ENCODE results near the gene HGD.

Gene HGD

DNA sequence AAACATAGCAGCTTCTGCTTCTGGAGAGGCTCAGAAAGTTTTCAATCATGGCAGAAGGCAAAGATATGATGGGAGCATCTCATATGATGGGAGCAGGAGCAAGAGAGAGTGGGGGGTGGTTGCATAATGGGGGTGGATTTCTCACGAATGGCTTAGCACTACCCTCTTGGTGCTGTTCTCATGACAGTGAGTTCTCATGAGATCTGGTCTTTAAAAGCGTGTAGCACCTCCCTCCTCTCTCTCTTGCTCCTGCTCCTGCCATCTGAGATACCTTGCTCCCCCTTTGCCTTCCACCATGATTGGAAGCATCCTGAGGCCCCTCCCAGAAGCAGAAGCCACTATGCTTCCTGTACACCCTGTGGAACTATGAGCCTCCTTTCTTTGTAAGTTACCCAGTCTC lies 22.2 kb downstream of the HGD start:
- H3K4me3 ChIP-seq (ENCODE audit: low read depth, low read length) = no peak overlapping the region
- DNase-seq (ENCODE audit: low read depth) = no peak
- TF ChIP-seq, protein P1, sequence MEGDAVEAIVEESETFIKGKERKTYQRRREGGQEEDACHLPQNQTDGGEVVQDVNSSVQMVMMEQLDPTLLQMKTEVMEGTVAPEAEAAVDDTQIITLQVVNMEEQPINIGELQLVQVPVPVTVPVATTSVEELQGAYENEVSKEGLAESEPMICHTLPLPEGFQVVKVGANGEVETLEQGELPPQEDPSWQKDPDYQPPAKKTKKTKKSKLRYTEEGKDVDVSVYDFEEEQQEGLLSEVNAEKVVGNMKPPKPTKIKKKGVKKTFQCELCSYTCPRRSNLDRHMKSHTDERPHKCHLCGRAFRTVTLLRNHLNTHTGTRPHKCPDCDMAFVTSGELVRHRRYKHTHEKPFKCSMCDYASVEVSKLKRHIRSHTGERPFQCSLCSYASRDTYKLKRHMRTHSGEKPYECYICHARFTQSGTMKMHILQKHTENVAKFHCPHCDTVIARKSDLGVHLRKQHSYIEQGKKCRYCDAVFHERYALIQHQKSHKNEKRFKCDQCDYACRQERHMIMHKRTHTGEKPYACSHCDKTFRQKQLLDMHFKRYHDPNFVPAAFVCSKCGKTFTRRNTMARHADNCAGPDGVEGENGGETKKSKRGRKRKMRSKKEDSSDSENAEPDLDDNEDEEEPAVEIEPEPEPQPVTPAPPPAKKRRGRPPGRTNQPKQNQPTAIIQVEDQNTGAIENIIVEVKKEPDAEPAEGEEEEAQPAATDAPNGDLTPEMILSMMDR (conservative IDR thresholded peaks at IDR 0.05; ENCODE audit: low read depth, low read length) = no peak

DNA sequence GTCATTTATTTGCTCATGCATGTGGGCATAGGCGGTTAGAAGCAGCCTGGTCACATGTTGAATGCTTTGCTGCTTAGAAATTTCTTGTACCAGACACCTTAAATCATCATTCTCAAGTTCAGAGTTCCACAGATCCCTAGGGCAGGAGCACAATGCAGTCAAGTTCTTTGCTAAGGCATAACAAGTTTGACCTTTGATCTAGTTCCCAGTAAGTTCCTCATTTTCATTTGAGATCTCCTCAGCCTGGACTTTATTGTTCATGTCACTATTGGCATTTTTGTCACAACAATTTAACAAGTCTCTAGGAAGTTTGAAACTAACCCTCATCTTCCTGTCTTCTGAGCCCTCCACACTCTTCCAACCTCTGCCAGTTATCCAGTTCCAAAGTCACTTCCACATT lies 22.8 kb downstream of the HGD start:
- DNase-seq (ENCODE audit: low read depth) = no peak
- TF ChIP-seq, protein P1 (conservative IDR thresholded peaks at IDR 0.05; ENCODE audit: low read depth, low read length) = no peak
- H3K4me3 ChIP-seq (ENCODE audit: low read depth, low read length) = no peak overlapping the region

DNA sequence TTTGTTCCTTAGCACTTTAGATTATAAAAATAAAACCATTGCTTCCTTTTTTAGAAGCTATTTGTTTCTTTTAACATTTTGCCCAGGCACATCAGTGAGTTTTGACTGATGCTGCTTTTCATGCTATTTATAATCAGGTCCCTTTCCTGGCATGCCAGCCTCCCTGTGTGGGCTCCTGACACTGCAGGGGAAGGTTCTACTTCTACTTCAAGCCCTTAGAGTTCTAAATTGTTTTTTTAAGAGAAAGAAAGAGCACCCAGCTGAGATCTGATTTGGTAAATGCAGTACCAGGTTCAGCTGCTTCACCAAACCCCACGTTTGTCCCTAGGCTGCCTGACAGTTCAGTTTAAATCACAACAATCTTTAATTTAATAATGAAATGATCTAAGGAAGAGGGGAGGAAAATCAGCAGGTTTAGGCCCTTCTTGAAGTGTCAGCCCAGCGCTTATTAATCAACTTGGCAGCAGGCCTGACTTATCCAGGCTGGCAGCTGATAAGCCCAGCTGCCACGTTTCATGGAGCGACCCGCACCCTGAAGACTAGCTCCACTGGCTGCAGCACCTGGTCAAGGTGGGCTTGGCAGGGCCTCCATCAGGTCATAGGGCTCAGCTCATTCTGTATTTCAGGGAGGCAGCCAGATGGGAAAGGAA lies 29.0 kb downstream of the HGD start:
- no peak overlapping the region for H3K4me3 ChIP-seq (ENCODE audit: low read depth, low read length)
- DNase-seq (ENCODE audit: low read depth) = no peak
- TF ChIP-seq, protein P1 (conservative IDR thresholded peaks at IDR 0.05; ENCODE audit: low read depth, low read length) = no peak

DNA sequence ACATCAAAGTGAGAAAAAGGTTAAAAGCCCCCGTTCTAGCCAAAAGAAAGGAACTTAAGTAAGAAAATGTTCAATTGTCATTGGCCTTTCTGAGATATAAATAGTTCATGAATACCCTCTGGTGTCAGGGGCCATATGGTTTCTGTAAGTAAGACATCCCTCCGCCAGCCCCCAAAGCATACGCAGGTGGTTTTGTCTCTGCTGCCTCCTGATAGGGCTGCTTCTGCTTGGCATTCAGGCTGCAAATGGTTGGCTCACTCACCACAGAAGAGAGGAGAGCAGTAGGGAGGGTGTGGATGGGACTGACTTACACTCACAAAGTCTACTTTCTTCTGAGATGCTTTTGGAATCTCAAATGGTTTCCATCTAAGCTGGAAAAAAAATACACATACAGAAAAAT lies 29.8 kb downstream of the HGD start:
- DNase-seq (ENCODE audit: low read depth) = no peak
- TF ChIP-seq, protein P1 (conservative IDR thresholded peaks at IDR 0.05; ENCODE audit: low read depth, low read length) = no peak
- no peak overlapping the region for H3K4me3 ChIP-seq (ENCODE audit: low read depth, low read length)

DNA sequence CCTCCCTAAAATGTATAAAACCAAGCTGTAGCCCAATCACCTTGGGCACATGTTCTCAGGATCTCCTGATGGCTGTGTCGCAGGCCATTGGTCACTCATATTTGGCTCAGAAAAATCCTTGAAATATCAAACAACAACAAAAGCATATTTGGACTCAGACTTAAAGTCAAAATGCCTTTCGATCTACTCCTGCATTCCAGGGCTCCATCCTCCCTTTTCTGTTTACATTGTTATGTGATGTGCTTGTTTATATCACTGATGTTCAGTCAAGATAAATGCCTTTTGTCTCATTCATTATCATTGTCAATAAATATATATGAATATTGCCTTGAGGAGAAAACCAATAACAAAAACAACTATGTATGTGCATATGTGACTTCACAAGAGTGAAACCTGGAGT lies 31.7 kb downstream of the HGD start:
- no peak overlapping the region for H3K4me3 ChIP-seq (ENCODE audit: low read depth, low read length)
- TF ChIP-seq, protein P1 (conservative IDR thresholded peaks at IDR 0.05; ENCODE audit: low read depth, low read length) = no peak
- no peak for DNase-seq (ENCODE audit: low read depth)

DNA sequence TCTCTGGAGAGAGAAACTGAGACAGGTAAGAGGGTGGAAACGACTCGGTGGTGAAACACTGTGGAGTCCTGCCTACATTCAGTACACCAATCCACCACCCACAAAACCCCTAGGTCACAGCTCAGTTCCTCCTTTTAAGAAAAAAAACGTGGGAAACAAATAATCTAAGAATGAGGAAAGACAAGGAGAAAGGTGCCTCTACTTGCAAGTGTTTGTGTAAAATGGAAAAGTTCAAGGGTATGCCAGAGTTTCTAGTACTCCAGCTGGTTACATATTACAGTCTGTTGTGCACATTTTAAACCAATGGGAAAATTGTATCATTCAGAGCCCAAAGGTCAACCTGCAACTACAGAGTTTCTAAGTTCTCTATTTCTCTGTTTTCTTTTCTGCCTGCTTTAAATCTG lies 32.2 kb downstream of the HGD start:
- H3K4me3 ChIP-seq (ENCODE audit: low read depth, low read length) = no peak overlapping the region
- DNase-seq (ENCODE audit: low read depth) = no peak
- TF ChIP-seq, protein P1 (conservative IDR thresholded peaks at IDR 0.05; ENCODE audit: low read depth, low read length) = no peak

DNA sequence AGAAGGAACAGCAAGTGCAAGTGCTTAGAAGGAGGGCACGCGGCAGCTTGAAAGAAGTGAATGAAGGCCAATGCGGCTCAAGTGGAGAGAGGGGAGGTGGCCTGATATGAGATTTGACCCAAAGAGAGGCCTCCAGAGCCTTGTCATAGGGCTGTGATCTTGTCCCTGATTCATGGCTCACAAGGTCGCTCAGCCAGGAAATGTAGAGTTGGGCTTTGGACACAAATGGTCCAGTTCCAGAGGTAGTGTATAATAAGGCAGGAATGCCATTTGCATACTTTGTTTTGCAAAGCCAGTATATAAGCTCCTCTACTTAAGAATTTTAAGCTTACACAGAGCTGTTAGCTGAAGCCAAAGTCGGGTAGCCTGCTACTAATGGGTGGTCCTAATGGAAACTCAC lies 33.7 kb downstream of the HGD start:
- TF ChIP-seq, protein P1 (conservative IDR thresholded peaks at IDR 0.05; ENCODE audit: low read depth, low read length) = no peak
- no peak for DNase-seq (ENCODE audit: low read depth)
- H3K4me3 ChIP-seq (ENCODE audit: low read depth, low read length) = no peak overlapping the region
